Stimulated activated naive B cell treated with anti-CD40 and anti-IgM and Interleukin-4, amounts not matched to agents 10 μg/mL and 1 μg/mL and 100 μg/mL, for 72 hours (primary cell): ENCODE measurements around the gene HAGH.

Source experiments
- ATAC-seq, 2 donors: fragments of 150-1000 bp; cut with Tn5 transposase; replicated peaks; 2 replicates each; pipeline ENCODE4 v1.10.0; 2021; ENCODE audit warnings: moderate library complexity in 1 of 2
- DNase-seq: peaks from one replicate; pipeline ENCODE4 v3.0.0; 2021
- H3K27ac Mint-ChIP-seq: one replicate; pipeline ENCODE4 v1.8.0; 2022; ENCODE audit warnings: mild to moderate bottlenecking, mixed read lengths
- H3K27me3 Mint-ChIP-seq, 2 donors: one replicate each; pipeline ENCODE4 v1.8.0; 2022; ENCODE audit warnings: mixed read lengths in 2 of 2
- H3K36me3 Mint-ChIP-seq, 2 donors: one replicate each; pipeline ENCODE4 v1.8.0; 2022; ENCODE audit warnings: mixed read lengths in 2 of 2, mild to moderate bottlenecking in 1 of 2
- H3K4me1 Mint-ChIP-seq, 2 donors: one replicate each; pipeline ENCODE4 v1.8.0; 2022; ENCODE audit warnings: mixed read lengths in 2 of 2, mild to moderate bottlenecking in 1 of 2
- H3K4me3 Mint-ChIP-seq, 2 donors: one replicate each; pipeline ENCODE4 v1.8.0; 2022; ENCODE audit warnings: mild to moderate bottlenecking in 2 of 2, mixed read lengths in 2 of 2, moderate library complexity in 1 of 2
- H3K9me3 Mint-ChIP-seq, 2 donors: one replicate each; pipeline ENCODE4 v1.8.0; 2022; ENCODE audit warnings: mixed read lengths in 2 of 2, mild to moderate bottlenecking in 1 of 2

HAGH gene

GRCh38 chr16:1781254-1781653, 45.4 kb downstream of the HAGH start:
- H3K4me1 Mint-ChIP-seq: peaks cover 15 to 39% of the 10 kb centered on the region in 2 donors
- DNase-seq: no peak
- peak overlapping the region; percentile 88 to 96 for H3K4me3 Mint-ChIP-seq
- H3K9me3 Mint-ChIP-seq: no peaks in the 10 kb centered on the region
- H3K27ac Mint-ChIP-seq: peak overlapping the region; percentile 94
- H3K27me3 Mint-ChIP-seq: no peaks in the 10 kb centered on the region
- peaks cover 9 to 14% of the 10 kb centered on the region in 2 donors for H3K36me3 Mint-ChIP-seq
- no peak for ATAC-seq

DNA sequence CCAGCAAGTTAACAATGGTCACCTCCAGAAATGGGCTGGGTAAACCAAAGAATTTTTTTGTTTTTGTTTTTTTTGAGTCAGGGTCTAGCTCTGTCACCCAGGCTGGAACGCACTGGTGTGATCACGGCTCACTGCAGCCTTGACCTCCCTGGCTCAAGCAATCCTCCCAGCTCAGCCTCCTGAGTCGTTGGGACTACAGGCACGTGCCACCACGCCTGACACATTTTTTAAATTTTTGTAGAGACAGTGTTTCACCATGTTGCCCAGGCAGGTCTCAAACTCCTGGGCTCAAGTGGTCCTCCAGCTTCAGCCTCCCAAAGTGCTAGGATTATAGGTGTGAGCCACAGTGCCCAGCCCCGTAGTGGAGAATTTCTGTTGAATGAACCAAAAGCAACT, 46.0 kb downstream of the HAGH start:
- H3K9me3 Mint-ChIP-seq: no peaks in the 10 kb centered on the region
- DNase-seq (no peak), ATAC-seq (no peak)
- no peaks in the 10 kb centered on the region for H3K27me3 Mint-ChIP-seq
- peaks cover 13 to 14% of the 10 kb centered on the region in 2 donors for H3K36me3 Mint-ChIP-seq
- no peak overlapping the region for H3K27ac Mint-ChIP-seq
- H3K4me1 Mint-ChIP-seq: peaks cover 15 to 37% of the 10 kb centered on the region in 2 donors
- H3K4me3 Mint-ChIP-seq: no peak overlapping the region

DNA sequence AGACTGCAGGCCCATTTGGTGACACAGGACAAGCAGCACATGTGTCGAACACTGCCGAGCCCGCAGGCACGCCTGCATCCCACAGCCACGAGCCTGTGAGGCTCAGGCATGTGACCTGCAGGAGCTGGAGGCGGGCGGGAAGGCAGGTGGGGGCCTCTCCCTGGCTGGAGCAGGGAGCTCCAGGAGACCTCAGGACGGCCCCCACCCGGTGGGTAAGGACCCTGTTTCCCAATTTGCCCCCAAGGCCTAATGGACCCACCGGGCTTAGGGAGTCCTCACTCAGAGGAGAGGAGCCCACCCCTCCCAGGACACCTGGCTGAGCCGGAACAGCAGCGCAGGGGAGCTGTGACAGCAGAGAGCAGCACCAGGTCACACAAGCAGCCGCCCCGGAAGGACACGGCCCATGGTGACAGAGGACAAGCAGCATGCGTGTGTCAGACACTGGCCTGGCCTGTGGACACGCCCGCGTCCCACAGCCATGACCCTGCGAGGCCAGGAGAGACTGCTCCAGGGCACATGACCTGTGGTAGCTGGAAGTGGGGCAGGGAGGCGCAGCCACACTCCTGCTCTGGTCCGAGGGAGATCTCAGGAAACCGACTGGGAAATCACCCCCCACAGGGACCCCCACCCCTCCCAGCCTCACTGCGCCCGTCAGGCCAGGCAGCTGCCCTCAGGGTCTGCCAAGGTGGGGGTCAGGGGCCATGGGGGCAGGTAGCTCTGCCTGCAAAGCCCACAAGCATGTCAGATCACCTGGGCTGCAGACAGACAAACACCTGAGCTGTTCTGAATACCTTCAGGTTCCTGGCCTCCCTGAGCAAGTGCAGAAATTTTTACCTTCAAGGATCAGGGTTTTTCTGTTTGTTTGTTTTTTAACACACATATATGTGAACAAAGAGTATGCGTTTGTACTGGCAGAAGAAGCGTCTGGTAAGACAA, 46.6 kb downstream of the HAGH start:
- DNase-seq: no peak
- ATAC-seq: no peak
- Mint-ChIP-seq H3K4me1 (peaks cover 12 to 33% of the 10 kb centered on the region in 2 donors), H3K27me3 (no peaks in the 10 kb centered on the region), H3K9me3 (no peaks in the 10 kb centered on the region), H3K36me3 (peaks cover 9 to 12% of the 10 kb centered on the region in 2 donors), H3K27ac (peak overlapping the region; percentile 86), H3K4me3 (peak overlapping the region; percentile 4 to 19)

DNA sequence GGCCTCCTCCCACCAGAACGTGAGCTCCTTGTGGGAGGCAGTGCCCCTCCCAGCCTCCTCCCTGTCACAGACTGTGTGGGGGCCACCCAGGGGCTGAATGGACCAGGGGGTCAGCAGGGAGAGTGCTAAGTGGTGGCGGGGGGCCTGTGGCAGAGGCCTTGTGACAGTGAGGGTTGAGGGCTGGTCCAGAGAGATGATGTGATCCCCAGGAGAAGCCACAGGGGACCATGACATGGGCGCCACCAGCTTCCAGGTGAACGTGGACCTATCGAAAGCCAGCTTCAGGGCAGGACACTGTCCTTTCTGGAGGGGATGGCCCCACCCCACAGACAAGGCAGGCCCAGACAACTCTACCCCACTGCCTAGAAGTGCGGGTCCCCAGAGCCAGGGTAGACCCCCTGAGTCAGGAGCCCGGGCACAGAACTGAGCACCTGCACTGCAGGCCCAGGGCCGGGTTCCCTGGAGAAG, 47.4 kb downstream of the HAGH start:
- peak overlapping the region; percentile 82 for H3K27ac Mint-ChIP-seq

GRCh38 chr16:1778200-1779179, 48.1 kb downstream of the HAGH start:
- ATAC-seq (no peak), DNase-seq (no peak)
- H3K27ac Mint-ChIP-seq: peak overlapping the region; percentile 82
- H3K9me3 Mint-ChIP-seq: no peaks in the 10 kb centered on the region
- no peaks in the 10 kb centered on the region for H3K27me3 Mint-ChIP-seq
- peaks cover 15 to 35% of the 10 kb centered on the region in 2 donors for H3K4me1 Mint-ChIP-seq
- peaks cover 8 to 12% of the 10 kb centered on the region in 2 donors for H3K36me3 Mint-ChIP-seq
- H3K4me3 Mint-ChIP-seq: no peak overlapping the region

More for the DNA sequence above, 47.4 kb downstream of the HAGH start:
- H3K9me3 Mint-ChIP-seq: no peaks in the 10 kb centered on the region
- peak overlapping the region in 1 of 2 donors; percentile 30 for H3K4me3 Mint-ChIP-seq
- ATAC-seq (no peak), DNase-seq (no peak)
- peaks cover 11 to 36% of the 10 kb centered on the region in 2 donors for H3K4me1 Mint-ChIP-seq
- H3K27me3 Mint-ChIP-seq: no peaks in the 10 kb centered on the region
- H3K36me3 Mint-ChIP-seq: peaks cover 8 to 12% of the 10 kb centered on the region in 2 donors

DNA sequence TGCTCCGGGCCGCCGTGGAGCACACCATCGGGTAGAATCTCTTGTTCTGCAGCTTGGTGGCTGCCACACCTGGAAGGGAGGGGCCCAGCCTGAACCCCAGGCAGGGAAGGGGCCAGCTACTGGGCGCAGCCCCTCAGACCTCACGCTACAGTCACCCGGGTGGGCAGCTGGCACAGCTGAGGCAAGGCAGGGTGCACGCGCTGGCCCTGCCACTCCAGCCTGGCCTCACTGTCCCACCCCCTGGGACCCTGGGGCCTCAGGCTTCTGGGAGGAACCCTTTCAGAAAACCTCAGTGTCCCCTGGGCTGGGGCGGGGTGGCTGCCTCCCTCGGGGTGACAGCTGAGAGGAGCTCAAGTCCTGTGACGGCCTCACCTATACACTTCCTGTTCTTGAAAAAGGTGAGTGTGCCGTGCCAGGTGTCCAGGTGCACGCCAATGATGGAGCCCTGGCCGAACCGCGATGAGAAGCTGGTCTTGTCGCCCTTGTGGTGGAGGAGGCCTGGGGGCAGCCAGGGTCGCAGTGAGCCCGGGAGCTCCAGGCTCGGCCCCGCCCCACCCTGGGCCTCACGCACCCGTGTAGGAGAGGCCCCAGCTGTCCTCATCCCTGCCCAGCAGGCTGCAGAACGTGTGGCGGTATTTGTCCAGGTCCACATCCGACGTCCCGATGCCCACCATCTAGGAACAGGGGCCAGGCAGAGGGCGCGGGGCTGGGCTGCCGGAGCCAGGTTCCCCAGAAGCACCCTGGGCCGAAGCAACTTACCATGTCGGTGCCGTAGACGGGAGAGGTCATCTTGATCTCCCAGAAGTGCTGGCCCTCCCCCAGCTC, 49.0 kb downstream of the HAGH start:
- peak overlapping the region; percentile 25 for H3K27ac Mint-ChIP-seq
- peaks cover 8 to 14% of the 10 kb centered on the region in 2 donors for H3K36me3 Mint-ChIP-seq
- DNase-seq (no peak), ATAC-seq (no peak)
- H3K27me3 Mint-ChIP-seq: no peaks in the 10 kb centered on the region
- peaks cover 15 to 35% of the 10 kb centered on the region in 2 donors for H3K4me1 Mint-ChIP-seq
- H3K4me3 Mint-ChIP-seq: no peak overlapping the region
- no peaks in the 10 kb centered on the region for H3K9me3 Mint-ChIP-seq

GRCh38 chr16:1776991-1777374, 49.6 kb downstream of the HAGH start:
- Mint-ChIP-seq H3K27me3 (no peaks in the 10 kb centered on the region), H3K4me3 (no peak overlapping the region), H3K36me3 (peaks cover 13 to 20% of the 10 kb centered on the region in 2 donors), H3K4me1 (peaks cover 19 to 39% of the 10 kb centered on the region in 2 donors), H3K9me3 (no peaks in the 10 kb centered on the region), H3K27ac (no peak overlapping the region)
- DNase-seq (no peak), ATAC-seq (no peak)

DNA sequence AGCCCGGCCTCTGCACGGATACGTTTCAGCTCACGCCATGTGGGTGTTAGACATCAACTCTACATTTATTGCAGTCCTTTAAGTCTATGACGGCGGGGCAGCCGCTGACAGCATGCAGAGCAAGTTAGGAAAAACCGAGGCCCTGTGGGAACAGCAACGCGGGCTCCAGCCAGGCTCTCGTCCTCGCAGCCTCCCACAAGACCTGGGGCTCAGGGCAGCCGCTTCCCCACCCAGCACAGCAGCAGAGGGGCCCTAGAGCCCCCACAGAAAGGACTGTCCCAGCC, 50.0 kb downstream of the HAGH start:
- ATAC-seq: no peak
- Mint-ChIP-seq H3K9me3 (no peaks in the 10 kb centered on the region), H3K4me3 (no peak overlapping the region), H3K36me3 (peaks cover 14 to 20% of the 10 kb centered on the region in 2 donors), H3K27me3 (no peaks in the 10 kb centered on the region), H3K4me1 (peaks cover 18 to 39% of the 10 kb centered on the region in 2 donors), H3K27ac (peak overlapping the region; percentile 31)
- no peak for DNase-seq

GRCh38 chr16:1775846-1776671, 50.6 kb downstream of the HAGH start:
- H3K36me3 Mint-ChIP-seq: peaks cover 13 to 19% of the 10 kb centered on the region in 2 donors
- DNase-seq (no peak), ATAC-seq (no peak)
- H3K27me3 Mint-ChIP-seq: no peaks in the 10 kb centered on the region
- H3K27ac Mint-ChIP-seq: peak overlapping the region; percentile 31
- H3K9me3 Mint-ChIP-seq: no peaks in the 10 kb centered on the region
- peaks cover 13 to 35% of the 10 kb centered on the region in 2 donors for H3K4me1 Mint-ChIP-seq
- H3K4me3 Mint-ChIP-seq: no peak overlapping the region

GRCh38 chr16:1775006-1775845, 51.4 kb downstream of the HAGH start:
- no peak for DNase-seq
- H3K27ac Mint-ChIP-seq: no peak overlapping the region

GRCh38 chr16:1774448-1774780, 52.2 kb downstream of the HAGH start:
- Mint-ChIP-seq H3K27me3 (no peaks in the 10 kb centered on the region), H3K27ac (no peak overlapping the region), H3K36me3 (peaks cover 23 to 27% of the 10 kb centered on the region in 2 donors), H3K4me1 (peaks cover 20 to 35% of the 10 kb centered on the region in 2 donors), H3K9me3 (no peaks in the 10 kb centered on the region), H3K4me3 (peak overlapping the region in 1 of 2 donors; percentile 91)
- no peak for DNase-seq
- ATAC-seq: no peak

More at GRCh38 chr16:1775006-1775845, 51.4 kb downstream of the HAGH start:
- H3K27me3 Mint-ChIP-seq: no peaks in the 10 kb centered on the region
- no peak for ATAC-seq
- peaks cover 17 to 24% of the 10 kb centered on the region in 2 donors for H3K36me3 Mint-ChIP-seq
- peak overlapping the region in 1 of 2 donors; percentile 50 for H3K4me3 Mint-ChIP-seq
- H3K9me3 Mint-ChIP-seq: no peaks in the 10 kb centered on the region
- H3K4me1 Mint-ChIP-seq: peaks cover 17 to 33% of the 10 kb centered on the region in 2 donors

DNA sequence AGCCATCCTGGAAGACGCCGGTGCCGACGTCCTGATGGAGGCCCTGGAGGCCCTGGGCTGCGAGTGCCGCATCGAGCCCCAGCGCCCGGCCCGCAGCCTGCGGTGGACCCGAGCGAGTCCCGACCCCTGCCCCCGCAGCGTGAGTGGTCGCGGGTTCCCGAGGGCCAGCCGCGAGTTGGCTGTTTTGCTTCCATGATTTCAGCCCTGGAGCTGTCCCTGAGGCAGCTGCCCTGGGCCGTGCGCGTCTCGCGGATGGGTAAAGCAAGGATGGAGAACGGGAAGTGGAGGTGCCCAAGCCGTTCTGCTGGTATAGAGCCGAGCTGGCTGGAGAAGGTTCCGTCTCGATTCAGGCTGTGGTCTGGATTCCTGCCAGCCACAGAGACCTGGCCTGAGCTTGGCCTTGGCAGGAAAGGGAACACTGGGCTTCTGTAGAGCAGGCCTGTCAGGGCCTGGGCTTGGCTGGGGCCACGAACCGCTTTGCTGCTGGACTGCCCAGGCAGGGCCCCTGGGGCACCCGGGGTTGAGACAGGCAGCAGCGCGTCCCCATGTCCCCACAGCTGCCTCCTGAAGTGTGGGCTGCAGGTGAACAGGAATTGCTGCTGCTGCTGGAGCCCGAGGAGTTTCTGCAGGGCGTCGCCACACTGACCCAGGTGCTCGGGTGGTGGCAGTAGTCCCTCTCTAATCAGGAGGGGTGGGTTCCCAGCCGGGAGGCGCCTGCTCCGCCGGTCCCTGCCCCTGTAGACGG, 52.8 kb downstream of the HAGH start:
- no peaks in the 10 kb centered on the region for H3K9me3 Mint-ChIP-seq
- H3K4me1 Mint-ChIP-seq: peaks cover 20 to 39% of the 10 kb centered on the region in 2 donors
- peaks cover 23 to 24% of the 10 kb centered on the region in 2 donors for H3K36me3 Mint-ChIP-seq
- peak overlapping the region; percentile 84 for H3K27ac Mint-ChIP-seq
- peak overlapping the region; percentile 91 to 99 for H3K4me3 Mint-ChIP-seq
- H3K27me3 Mint-ChIP-seq: no peaks in the 10 kb centered on the region
- peak; percentile 29 for DNase-seq
- peak in 1 of 2 donors; percentile 7 for ATAC-seq
